ENCODE measurements around the gene DDX55. TPM values are rescaled to one million over a fixed set of nuclear protein-coding genes. Genes with fewer than 3 reads are reported as not detected.

DDX55 gene
- total and polyA plus RNA-seq, 2 donors (not counting 1 experiment from before 2014, with no cell fraction given) = 11.2 to 14.9 TPM

- H3K79me2 ChIP-seq (ENCODE audit: control insufficient read depth, insufficient read depth, low read length) = peaks cover 27% of the 10 kb centered on the region
- peak overlapping the region; percentile 84 to 100 (median 97) for H3K4me3 ChIP-seq (replicated peaks in 1 of 4; ENCODE audit: control extremely low read depth in 1 of 4, insufficient read depth in 1 of 4, low read depth in 3 of 4, low read length in 4 of 4)
- DNase-seq (ENCODE audit: low read depth in 2 of 2) = no peak
- H3K36me3 ChIP-seq (ENCODE audit: control insufficient read depth, insufficient read depth, low read length) = no peaks in the 10 kb centered on the region
- peak overlapping the region; percentile 79 for H3K27ac ChIP-seq (ENCODE audit: insufficient read depth, low read length)
- no peaks in the 10 kb centered on the region for H3K27me3 ChIP-seq (ENCODE audit: control insufficient read depth, insufficient read depth, low read length)
- H3K4me1 ChIP-seq (ENCODE audit: control insufficient read depth, extremely low read depth, insufficient read depth, low read length) = peaks cover 6% of the 10 kb centered on the region
- no peak overlapping the region for H2AFZ ChIP-seq (ENCODE audit: low read length)
- no peak for TF ChIP-seq EZH2 (IDR thresholded peaks at IDR 0.05; ENCODE audit: low read length, missing control alignments)
- peak overlapping the region; percentile 81 for H3K9ac ChIP-seq (ENCODE audit: insufficient read depth, low read length)
- no peaks in the 10 kb centered on the region for H4K20me1 ChIP-seq (ENCODE audit: control insufficient read depth, extremely low read depth, insufficient read depth, low read length)
- H3K4me2 ChIP-seq (ENCODE audit: extremely low read depth, insufficient read depth, low read length) = peak overlapping the region; percentile 92
- no peaks in the 10 kb centered on the region for H3K9me3 ChIP-seq (ENCODE audit: control insufficient read depth, insufficient read depth, low read depth, low read length)
Measured at GRCh38 chr12:123634142-123634561, 32.3 kb downstream of the DDX55 start.

GRCh38 chr12:123643911-123644310, 42.0 kb downstream of the DDX55 start:
- no peak overlapping the region for H3K4me2 ChIP-seq (ENCODE audit: extremely low read depth, insufficient read depth, low read length)
- no peaks in the 10 kb centered on the region for H3K79me2 ChIP-seq (ENCODE audit: control insufficient read depth, insufficient read depth, low read length)
- H3K36me3 ChIP-seq (ENCODE audit: control insufficient read depth, insufficient read depth, low read length) = peaks cover 4% of the 10 kb centered on the region
- H3K27me3 ChIP-seq (ENCODE audit: control insufficient read depth, insufficient read depth, low read length) = no peaks in the 10 kb centered on the region
- H3K9ac ChIP-seq (ENCODE audit: insufficient read depth, low read length) = no peak overlapping the region
- no peaks in the 10 kb centered on the region for H3K4me1 ChIP-seq (ENCODE audit: control insufficient read depth, extremely low read depth, insufficient read depth, low read length)
- no peak for TF ChIP-seq CTCF (conservative IDR thresholded peaks at IDR 0.05 in 1 of 2, IDR thresholded peaks at IDR 0.05 in 1 of 2; ENCODE audit: low read depth in 1 of 2, low read length in 2 of 2)
- TF ChIP-seq EZH2 (IDR thresholded peaks at IDR 0.05; ENCODE audit: low read length, missing control alignments) = no peak
- H3K9me3 ChIP-seq (ENCODE audit: control insufficient read depth, insufficient read depth, low read depth, low read length) = no peaks in the 10 kb centered on the region
- no peak overlapping the region for H3K4me3 ChIP-seq (replicated peaks in 1 of 4; ENCODE audit: control extremely low read depth in 1 of 4, insufficient read depth in 1 of 4, low read depth in 3 of 4, low read length in 4 of 4)
- no peak overlapping the region for H2AFZ ChIP-seq (ENCODE audit: low read length)
- H4K20me1 ChIP-seq (ENCODE audit: control insufficient read depth, extremely low read depth, insufficient read depth, low read length) = no peaks in the 10 kb centered on the region
- no peak overlapping the region for H3K27ac ChIP-seq (ENCODE audit: insufficient read depth, low read length)
- DNase-seq (ENCODE audit: low read depth in 2 of 2) = no peak

GRCh38 chr12:123645380-123645779, 43.5 kb downstream of the DDX55 start:
- TF ChIP-seq CTCF (conservative IDR thresholded peaks at IDR 0.05 in 1 of 2, IDR thresholded peaks at IDR 0.05 in 1 of 2; ENCODE audit: low read depth in 1 of 2, low read length in 2 of 2) (no peak), EZH2 (IDR thresholded peaks at IDR 0.05; ENCODE audit: low read length, missing control alignments) (no peak)
- H3K4me1 ChIP-seq (ENCODE audit: control insufficient read depth, extremely low read depth, insufficient read depth, low read length) = no peaks in the 10 kb centered on the region
- H3K36me3 ChIP-seq (ENCODE audit: control insufficient read depth, insufficient read depth, low read length) = peaks cover 8% of the 10 kb centered on the region
- H3K4me2 ChIP-seq (ENCODE audit: extremely low read depth, insufficient read depth, low read length) = no peak overlapping the region
- H3K9ac ChIP-seq (ENCODE audit: insufficient read depth, low read length) = no peak overlapping the region
- no peak for DNase-seq (ENCODE audit: low read depth in 2 of 2)
- H3K27ac ChIP-seq (ENCODE audit: insufficient read depth, low read length) = no peak overlapping the region
- no peaks in the 10 kb centered on the region for H3K27me3 ChIP-seq (ENCODE audit: control insufficient read depth, insufficient read depth, low read length)
- no peaks in the 10 kb centered on the region for H4K20me1 ChIP-seq (ENCODE audit: control insufficient read depth, extremely low read depth, insufficient read depth, low read length)
- no peaks in the 10 kb centered on the region for H3K9me3 ChIP-seq (ENCODE audit: control insufficient read depth, insufficient read depth, low read depth, low read length)
- no peaks in the 10 kb centered on the region for H3K79me2 ChIP-seq (ENCODE audit: control insufficient read depth, insufficient read depth, low read length)
- H3K4me3 ChIP-seq (replicated peaks in 1 of 4; ENCODE audit: control extremely low read depth in 1 of 4, insufficient read depth in 1 of 4, low read depth in 3 of 4, low read length in 4 of 4) = no peak overlapping the region
- H2AFZ ChIP-seq (ENCODE audit: low read length) = no peak overlapping the region

Data from fibroblast of lung (primary cell).